IMR-90 (cell line): ENCODE data around the gene SMTN. TPM values are rescaled to one million over a fixed set of nuclear protein-coding genes. Genes with fewer than 3 reads are reported as not detected.

Experiments
- ATAC-seq: fragments of 200-7000 bp; cut with Tn5 transposase; 2 replicates; pipeline ENCODE4 v1.9.1; 2020; ENCODE audit warnings: low read depth, mild to moderate bottlenecking, moderate library complexity
- BruUV-seq: library from RNA; stranded (reverse); fragments of 400-500 nt; replicated peaks from 2 replicates; lab custom pipeline; 2021; lab: Mats Ljungman, UMichigan
- CTCF ChIA-PET: fragments of 300-600 bp; formaldehyde crosslinking; extraction: SDS; loops from one replicate; lab custom pipeline; 2021; ENCODE audit warnings: antibody characterized with exemption; lab: Yijun Ruan, JAX
- POLR2A ChIA-PET: fragments of 300-600 bp; sonication (Branson Sonifier 250); formaldehyde crosslinking; loops from one replicate; lab custom pipeline; 2022; ENCODE audit warnings: antibody characterized with exemption; ENCODE audit not compliant: unreplicated experiment; lab: Charles Lee
- DNase-seq: peaks from one replicate; pipeline ENCODE4 v3.0.0; 2013
- H2AFZ ChIP-seq: replicated peaks from 2 replicates; pipeline ENCODE3; 2013; ENCODE audit warnings: low read length, mild to moderate bottlenecking; ENCODE audit not compliant: poor library complexity
- H2AK5ac ChIP-seq: 2 replicates; pipeline ENCODE4 v1.6.1; 2013; ENCODE audit warnings: low read depth, low read length, inconsistent platforms
- H2AK9ac ChIP-seq: replicated peaks from 2 replicates; pipeline ENCODE3; 2013; ENCODE audit warnings: mild to moderate bottlenecking, low read depth, low read length, moderate library complexity; ENCODE audit not compliant: poor library complexity
- H2BK120ac ChIP-seq: 2 replicates; pipeline ENCODE4 v1.6.1; 2013; ENCODE audit warnings: low read depth, low read length, inconsistent platforms
- H2BK15ac ChIP-seq: 3 replicates; pipeline ENCODE4 v1.6.1; 2013; ENCODE audit warnings: low read depth, low read length, inconsistent platforms
- H2BK20ac ChIP-seq: 2 replicates; pipeline ENCODE4 v1.6.1; 2013; ENCODE audit warnings: low read depth, mild to moderate bottlenecking, inconsistent platforms, low read length, moderate library complexity
- H2BK5ac ChIP-seq: 2 replicates; pipeline ENCODE4 v1.6.1; 2013; ENCODE audit warnings: mild to moderate bottlenecking, low read depth, low read length, inconsistent platforms; ENCODE audit not compliant: poor library complexity, severe bottlenecking
- H3K14ac ChIP-seq: replicated peaks from 2 replicates; pipeline ENCODE4 v1.6.1; 2013; ENCODE audit warnings: low read depth, low read length, inconsistent platforms
- H3K18ac ChIP-seq: 2 replicates; pipeline ENCODE4 v1.6.1; 2013; ENCODE audit warnings: low read depth, low read length, control low read depth
- H3K23ac ChIP-seq: 2 replicates; pipeline ENCODE4 v1.6.1; 2013; ENCODE audit warnings: low read depth, low read length, inconsistent platforms
- H3K27ac ChIP-seq: 2 replicates; pipeline ENCODE4 v1.5.1; 2013; ENCODE audit warnings: mild to moderate bottlenecking, control low read depth, low read length; ENCODE audit not compliant: insufficient read depth
- H3K27me3 ChIP-seq: 2 replicates; pipeline ENCODE4 v1.6.1; 2013; ENCODE audit warnings: low read length; ENCODE audit not compliant: control insufficient read depth, insufficient read depth
- H3K36me3 ChIP-seq: 2 replicates; pipeline ENCODE4 v1.6.1; 2013; ENCODE audit warnings: low read length, mixed read lengths; ENCODE audit not compliant: control insufficient read depth, insufficient read depth
- H3K4ac ChIP-seq: 2 replicates; pipeline ENCODE4 v1.6.1; 2013; ENCODE audit warnings: low read depth, low read length, inconsistent platforms
- H3K4me1 ChIP-seq: 2 replicates; pipeline ENCODE4 v1.6.1; 2013; ENCODE audit warnings: low read length, mixed read lengths; ENCODE audit not compliant: control insufficient read depth, insufficient read depth
- H3K4me2 ChIP-seq: 2 replicates; pipeline ENCODE4 v1.6.1; 2013; ENCODE audit warnings: low read depth, mild to moderate bottlenecking, control low read depth, low read length, moderate library complexity
- H3K4me3 ChIP-seq: 2 replicates; pipeline ENCODE4 v1.5.1; 2013; ENCODE audit warnings: low read depth, mild to moderate bottlenecking, control low read depth, low read length, moderate library complexity; ENCODE audit not compliant: insufficient read depth
- H3K56ac ChIP-seq: 2 replicates; pipeline ENCODE4 v1.6.1; 2013; ENCODE audit warnings: low read length, inconsistent platforms; ENCODE audit not compliant: insufficient read depth; ENCODE audit errors: extremely low read depth
- H3K79me1 ChIP-seq, 2 experiments: 2 replicates each; pipeline ENCODE4 v1.6.1; 2013; ENCODE audit warnings: low read length in 2 of 2, inconsistent platforms in 1 of 2, low read depth in 1 of 2
- H3K9ac ChIP-seq: 2 replicates; pipeline ENCODE4 v1.6.1; 2013; ENCODE audit warnings: low read depth, low read length, control low read depth
- H3K9me1 ChIP-seq: 2 replicates; pipeline ENCODE4 v1.6.1; 2013; ENCODE audit warnings: low read length, inconsistent platforms; ENCODE audit not compliant: insufficient read depth
- H3K9me3 ChIP-seq: 2 replicates; pipeline ENCODE4 v1.6.1; 2013; ENCODE audit warnings: low read length; ENCODE audit not compliant: control insufficient read depth, insufficient read depth
- H4K20me1 ChIP-seq: 2 replicates; pipeline ENCODE4 v1.6.1; 2013; ENCODE audit warnings: low read length, inconsistent platforms; ENCODE audit not compliant: insufficient read depth
- H4K5ac ChIP-seq: 2 replicates; pipeline ENCODE4 v1.6.1; 2013; ENCODE audit warnings: mild to moderate bottlenecking, low read depth, low read length, control low read depth
- H4K8ac ChIP-seq, 2 experiments: 2 replicates each; pipeline ENCODE4 v1.6.1; 2013; ENCODE audit warnings: low read depth in 2 of 2, low read length in 2 of 2, control low read depth in 1 of 2, inconsistent platforms in 1 of 2
- H4K91ac ChIP-seq: 2 replicates; pipeline ENCODE4 v1.6.1; 2013; ENCODE audit warnings: low read depth, low read length, inconsistent platforms; ENCODE audit not compliant: insufficient read depth
- CTCF ChIP-seq: conservative IDR thresholded peaks from 2 replicates; pipeline ENCODE4 v1.5.1; 2012; ENCODE audit warnings: mild to moderate bottlenecking, low read depth, low read length, improper control_type of control experiment
- MAFK ChIP-seq: IDR thresholded peaks from 2 replicates; pipeline ENCODE4 v1.6.1; 2012; ENCODE audit warnings: low read depth, low read length, improper control_type of control experiment
- MXI1 ChIP-seq: IDR thresholded peaks from 2 replicates; pipeline ENCODE4 v1.6.1; 2012; ENCODE audit warnings: low read depth, mild to moderate bottlenecking, low read length, moderate library complexity, borderline replicate concordance
- RFX5 ChIP-seq: IDR thresholded peaks from 2 replicates; pipeline ENCODE4 v1.8.0; 2012; ENCODE audit warnings: low read depth, mild to moderate bottlenecking, low read length, moderate library complexity
- WGBS, 2 experiments: methylation state at CpG; one replicate each; pipeline versions ENCODE4 v1.1.5 to v1.1.7; 2013; ENCODE audit warnings: missing lambda C conversion rate in 2 of 2; ENCODE audit not compliant: insufficient read length in 1 of 2; ENCODE audit errors: extremely low coverage in 2 of 2; 5-methylcytosine and 5-hydroxymethylcytosine counted together
- dilution Hi-C: fragments of 300-500 bp; cut with HindIII; formaldehyde crosslinking; loops from one replicate; pipeline ENCODE4 v1.14.3; 2018; ENCODE audit warnings: low sequenced_read_pairs; ENCODE audit not compliant: unreplicated experiment
- in situ Hi-C: fragments of 300-500 bp; cut with MboI; formaldehyde crosslinking; loops from 3 replicates; pipeline ENCODE4 v1.14.3; 2019; ENCODE audit warnings: low sequenced_read_pairs, inconsistent platforms, mixed read lengths
- intact Hi-C: fragments of 100-400 bp; cut with micrococcal nuclease; formaldehyde crosslinking; loops from 2 replicates; pipeline ENCODE4 v1.10.0; 2022
- polyA plus RNA-seq, 3 experiments: library from polyadenylated mRNA; depleted of rRNA; stranded (reverse); fragments of >200 nt; gene quantifications; 2 replicates each; pipeline ENCODE4 v1.2.3, GENCODE V29; 2012; ENCODE audit warnings: low replicate concordance in 1 of 3
- total RNA-seq: library from RNA; depleted of rRNA; stranded (reverse); fragments of >200 nt; gene quantifications from 2 replicates; pipeline ENCODE4 v1.2.3, GENCODE V29; 2012

Gene SMTN
- total and polyA plus RNA-seq, 2 of the 4 experiments (the other 2 are of a cell fraction) = 53.6 to 63.7 TPM

GRCh38 chr22:31106001-31106571, 25.0 kb downstream of the SMTN start:
- peak overlapping the region; percentile 100 for H2AK9ac ChIP-seq
- dilution Hi-C loops (no loop called here), in situ Hi-C loops (no loop called here), intact Hi-C loops (loop anchor here (5.0 kb wide), 1 partner anchor 106 kb away; the partner anchor contains the start of gene LIMK2)
- peaks cover 44% of the 10 kb centered on the region for H3K4me1 ChIP-seq
- peaks cover 25% of the 10 kb centered on the region for H4K20me1 ChIP-seq
- H3K79me1 ChIP-seq = peaks cover 15 to 53% of the 10 kb centered on the region in 2 experiments; a peak in 3 of 4 replicates
- no peak overlapping the region for H2BK20ac ChIP-seq
- peak overlapping the region; percentile 23 for H4K5ac ChIP-seq
- peak overlapping the region; percentile 91 for H3K9ac ChIP-seq
- ChIA-PET CTCF (interaction anchor here (0.6 kb wide), 1 partner anchor 187 kb away, joined by 8 read pairs; no protein-coding TSS in a partner anchor), POLR2A (no interaction called here)
- H3K18ac ChIP-seq = peak overlapping the region; percentile 8; the same call in 1 of the 2 replicates
- DNase-seq = no peak
- H2AFZ ChIP-seq = no peak overlapping the region
- H2AK5ac ChIP-seq = peak overlapping the region; percentile 85
- no TSS peak for BruUV-seq
- H3K4me3 ChIP-seq = peak overlapping the region; percentile 90
- H4K91ac ChIP-seq = peak overlapping the region; percentile 89
- no peaks in the 10 kb centered on the region for H3K9me3 ChIP-seq
- H3K4ac ChIP-seq = peak overlapping the region; percentile 92
- H3K4me2 ChIP-seq = peak overlapping the region; percentile 96
- H3K27me3 ChIP-seq = no peaks in the 10 kb centered on the region
- H3K27ac ChIP-seq = peak overlapping the region; percentile 94
- peaks cover 33% of the 10 kb centered on the region for H3K36me3 ChIP-seq
- peak; percentile 21; the same call in 1 of the 2 replicates for TF ChIP-seq CTCF
- peak; percentile 22; the same call in 1 of the 2 replicates for TF ChIP-seq MAFK
- TF ChIP-seq MXI1 = peak; percentile 53; the same call in 1 of the 2 replicates
- TF ChIP-seq RFX5 = no peak
- peak overlapping the region; percentile 98 for H3K14ac ChIP-seq
- H3K23ac ChIP-seq = peak overlapping the region; percentile 94
- WGBS, 2 experiments = no CpG with 5 or more reads among the region's 4 CpGs
- no peak for ATAC-seq
- H2BK5ac ChIP-seq = peak overlapping the region; percentile 87
- H3K56ac ChIP-seq = no peak overlapping the region; the same call in 1 of the 2 replicates
- 0 out of 3 replicates have a peak overlapping the region, but pooled peaks have one; percentile 39 for H2BK15ac ChIP-seq
- peak overlapping the region in 1 of 2 experiments; percentile 82; a peak in 3 of 4 replicates for H4K8ac ChIP-seq
- H2BK120ac ChIP-seq = no peak overlapping the region
- peaks cover 19% of the 10 kb centered on the region for H3K9me1 ChIP-seq
